Stimulated activated CD8-positive, alpha-beta memory T cell treated with anti-CD3 and anti-CD28 coated beads, Interleukin-12 subunit alpha, Interleukin-12 subunit beta, amount 100 ng/mL, for 24 hours (primary cell): Measurements from ENCODE around the gene ZSCAN1.
A peak's percentile ranks its signal among the peaks of the same experiment; 100 is the strongest.

Source experiments
- DNase-seq: peaks from one replicate; pipeline ENCODE4 v3.0.0-alpha.2; 2020; ENCODE audit errors: extremely low read depth

ZSCAN1 gene

DNA sequence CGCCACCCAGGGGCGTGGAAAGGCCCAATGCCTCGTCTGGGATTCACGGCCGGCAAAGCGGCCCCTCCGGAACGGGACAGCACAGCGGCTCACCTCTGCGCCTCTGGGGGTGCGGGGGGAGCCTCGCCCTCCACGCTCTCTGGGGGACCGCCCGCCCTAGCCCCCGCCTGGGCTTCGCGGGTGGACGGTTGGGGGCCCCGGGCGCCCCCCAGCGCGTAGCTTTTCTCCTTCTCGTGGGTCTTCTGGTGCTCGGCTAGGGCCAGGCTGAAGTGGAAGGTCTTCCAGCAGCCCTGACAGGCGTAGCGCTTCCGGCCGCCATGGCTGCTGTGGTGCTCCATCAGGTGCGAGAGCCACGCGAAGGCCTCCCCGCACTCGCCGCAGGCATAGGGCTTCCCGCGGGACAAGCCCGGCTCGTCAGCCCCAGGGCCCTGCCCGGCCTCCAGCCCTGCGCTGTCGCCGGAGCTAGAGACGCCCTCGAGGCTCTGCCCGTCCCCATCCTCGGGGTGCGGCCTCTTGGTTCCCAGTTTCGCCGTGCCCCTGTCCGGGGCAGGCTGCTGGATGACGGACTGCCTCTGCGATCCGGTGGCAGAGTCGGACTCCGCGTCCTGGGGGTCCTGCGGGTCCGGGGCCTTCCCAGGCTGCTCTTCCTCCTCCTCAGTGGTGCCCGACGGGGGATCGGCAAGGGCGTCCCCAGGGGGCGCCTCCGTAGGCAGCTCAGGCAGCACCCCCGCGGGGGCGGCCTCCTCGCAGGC is 50.9 kb downstream of the ZSCAN1 start:
- DNase-seq, result no peak

DNA sequence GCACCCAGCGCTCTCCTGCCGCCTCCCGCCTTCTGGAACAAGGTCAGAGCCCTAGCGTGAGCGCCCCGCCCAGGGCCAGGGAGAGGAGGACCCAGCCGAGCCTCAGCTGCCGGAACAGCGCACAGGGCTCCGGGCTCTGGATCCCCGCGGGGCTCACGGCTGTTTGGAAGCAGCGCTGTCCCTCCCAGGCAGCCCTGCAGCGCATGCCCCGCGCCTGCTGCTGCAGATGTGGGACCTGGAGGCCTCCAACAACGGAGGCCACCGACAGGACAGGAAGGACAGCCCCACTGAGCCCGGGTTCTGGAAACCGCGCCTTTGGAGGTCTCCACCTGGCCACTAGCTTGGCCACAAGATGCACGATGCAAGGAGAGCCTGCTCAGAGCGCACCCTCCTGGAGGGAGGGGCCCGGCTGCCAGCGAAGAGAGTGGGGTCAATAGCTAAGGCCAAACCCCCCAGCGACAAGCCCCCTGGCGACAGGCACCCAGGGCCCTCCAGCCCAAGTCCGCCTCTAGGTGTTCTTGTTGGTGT is 51.6 kb downstream of the ZSCAN1 start:
- DNase-seq, result no peak

DNA sequence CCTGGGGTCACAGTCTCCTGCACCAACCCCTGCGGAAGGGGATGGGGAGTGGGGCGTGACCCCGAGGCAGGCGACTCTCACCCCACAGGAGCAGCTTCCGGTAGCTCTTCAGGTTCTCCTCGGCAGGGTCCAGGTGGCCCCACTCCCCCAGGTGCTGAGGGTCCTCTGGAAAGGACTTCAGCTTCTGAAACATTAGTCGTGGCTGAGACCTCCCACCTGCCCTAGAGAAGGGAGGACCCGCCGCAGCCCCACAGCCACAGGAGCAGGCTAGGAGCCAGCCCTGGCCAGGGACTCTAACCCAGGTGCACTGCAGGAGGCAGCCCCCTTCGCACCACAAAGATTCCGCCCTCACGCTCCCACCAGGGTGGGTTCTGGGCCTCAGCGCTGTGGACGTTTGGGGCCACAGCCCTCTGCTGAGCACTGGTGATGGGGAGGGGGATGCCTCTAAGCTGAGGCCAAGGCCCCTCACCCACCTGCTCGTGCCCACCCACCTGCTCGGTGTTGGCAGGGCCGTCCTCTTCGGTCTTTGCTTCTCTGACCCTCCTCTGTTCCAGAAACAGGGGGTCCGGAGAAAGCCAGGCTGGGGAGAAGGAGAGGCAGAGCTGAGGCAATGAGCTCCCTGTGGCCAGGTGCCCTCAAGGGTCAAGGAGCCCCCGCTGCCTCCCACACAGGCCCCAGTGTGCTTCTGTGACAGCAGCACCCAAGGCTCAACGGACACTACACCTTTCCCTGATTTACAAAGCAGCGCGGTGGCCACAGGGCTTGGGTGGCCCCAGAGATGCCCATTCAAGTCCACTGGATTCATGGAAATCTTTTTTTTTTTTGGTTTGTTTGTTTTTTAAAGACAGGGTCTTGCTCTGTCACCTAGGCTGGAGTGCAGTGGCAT is 53.2 kb downstream of the ZSCAN1 start:
- no peak for DNase-seq

DNA sequence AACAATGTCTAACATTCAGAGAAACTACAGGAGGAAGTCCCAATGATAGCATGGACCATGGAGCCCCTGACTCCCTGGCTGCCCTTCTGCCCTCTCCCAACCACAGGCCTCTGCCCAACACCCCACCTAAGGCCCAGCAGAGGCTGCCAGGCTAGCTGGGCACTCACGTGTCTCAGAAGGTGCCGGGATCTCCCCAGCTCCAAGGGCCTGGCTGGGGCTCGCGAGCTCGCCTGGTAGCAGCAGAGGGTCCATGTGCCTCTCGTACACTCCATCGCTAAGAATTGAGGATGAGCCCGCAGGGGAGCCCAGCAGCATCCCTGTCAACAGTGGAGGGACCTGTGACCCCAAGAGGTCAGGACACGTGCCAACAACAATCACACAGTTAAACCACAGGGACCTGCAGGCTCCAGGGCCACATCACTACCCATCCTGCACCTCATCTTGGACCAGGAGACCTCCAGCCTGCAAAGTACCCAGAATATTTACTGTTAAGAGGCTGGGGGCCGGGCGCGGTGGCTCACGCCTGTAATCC is 54.8 kb downstream of the ZSCAN1 start:
- no peak for DNase-seq

DNA sequence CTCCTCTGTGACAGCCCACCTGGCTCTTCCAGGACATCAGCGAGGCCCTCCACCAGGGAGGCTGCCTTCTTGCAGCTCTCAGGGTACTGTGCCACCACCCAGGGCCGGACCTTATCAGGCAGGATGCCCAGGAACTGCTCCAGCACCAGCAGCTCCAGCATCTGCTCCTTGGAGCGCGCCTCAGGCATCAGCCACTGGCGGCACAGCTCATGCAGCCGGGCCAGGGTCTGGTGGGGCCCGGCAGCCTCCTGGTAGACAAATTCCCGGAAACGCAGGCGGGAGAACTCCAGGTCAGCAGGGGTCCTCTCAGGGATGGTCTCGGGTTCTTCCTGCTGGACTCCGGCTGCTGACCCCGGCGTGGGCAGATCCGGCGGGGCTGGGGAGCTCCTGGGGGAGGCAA is 56.0 kb downstream of the ZSCAN1 start:
- DNase-seq, result no peak

DNA sequence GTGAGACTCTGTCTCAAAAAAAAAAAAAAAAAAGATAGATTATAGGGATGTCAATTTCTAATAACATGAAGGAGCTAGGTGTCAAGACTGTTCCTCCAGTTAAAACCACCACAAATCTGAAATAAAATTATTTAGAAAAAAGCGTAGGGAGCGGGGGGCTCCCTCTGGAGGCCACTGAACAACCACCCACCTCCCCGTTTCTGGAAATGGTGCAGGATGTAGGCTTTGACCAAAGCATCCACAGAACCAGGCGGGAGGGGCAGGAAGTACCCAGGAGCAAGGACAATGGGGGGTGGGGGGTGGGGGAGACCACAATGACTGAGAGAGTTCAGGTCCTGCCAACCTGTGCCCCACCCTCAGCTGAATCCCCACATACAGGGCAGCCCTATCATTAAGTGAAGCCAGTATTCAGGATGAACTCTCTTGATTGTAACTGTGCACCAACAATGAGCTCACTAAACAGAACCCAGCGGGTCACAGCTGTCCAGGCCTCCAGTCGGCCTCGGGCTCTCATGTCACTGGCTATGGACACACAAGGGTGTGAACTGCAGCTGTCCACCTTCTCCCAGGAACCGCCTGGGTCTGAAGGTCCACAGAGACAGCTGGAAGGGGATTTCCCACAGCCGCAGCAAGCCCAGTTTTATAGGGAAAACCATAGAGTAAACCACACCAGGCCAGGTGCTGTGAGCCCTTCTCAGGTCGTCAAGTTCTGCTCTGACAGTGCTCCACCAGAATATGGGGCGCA is 57.6 kb downstream of the ZSCAN1 start:
- DNase-seq, result no peak

DNA sequence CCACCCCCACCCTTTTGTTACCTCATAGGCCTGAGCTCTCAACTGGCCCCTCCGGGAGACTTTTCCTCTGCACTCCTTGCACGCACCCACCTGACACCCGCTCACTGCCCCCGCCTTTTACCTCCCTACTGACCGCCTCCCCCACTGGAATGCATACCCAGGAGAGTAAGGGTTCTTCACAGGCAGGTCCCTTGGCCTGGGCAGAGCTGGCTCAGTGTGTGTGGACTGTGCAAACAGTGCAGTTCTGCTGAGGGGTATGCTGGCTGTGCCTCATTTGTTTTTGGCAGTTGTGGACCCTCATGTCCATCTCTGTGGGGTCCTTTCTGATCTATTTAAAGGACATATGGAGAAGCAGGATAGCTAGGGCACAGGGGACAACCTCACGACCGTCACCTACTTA is 59.2 kb downstream of the ZSCAN1 start:
- no peak for DNase-seq

DNA sequence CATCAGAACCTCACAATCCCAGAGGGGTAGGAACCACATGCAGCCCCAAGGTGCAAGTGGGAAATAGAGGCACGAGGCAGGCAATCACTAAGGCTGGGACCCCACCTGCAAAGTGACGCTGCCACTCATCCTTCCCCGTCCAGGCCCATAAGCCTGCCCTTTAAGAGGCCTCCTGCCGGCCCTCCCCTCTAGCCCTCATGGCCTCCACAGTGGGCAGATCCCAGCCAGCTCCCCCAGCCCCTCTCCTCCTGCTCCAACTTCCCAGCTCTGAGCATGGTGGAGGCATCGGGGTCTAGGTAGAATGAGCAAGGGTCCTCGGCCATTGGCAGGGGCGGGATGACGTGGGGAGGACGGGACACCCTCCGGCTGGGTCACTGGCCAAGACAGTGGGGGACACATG is 61.5 kb downstream of the ZSCAN1 start:
- no peak for DNase-seq

DNA sequence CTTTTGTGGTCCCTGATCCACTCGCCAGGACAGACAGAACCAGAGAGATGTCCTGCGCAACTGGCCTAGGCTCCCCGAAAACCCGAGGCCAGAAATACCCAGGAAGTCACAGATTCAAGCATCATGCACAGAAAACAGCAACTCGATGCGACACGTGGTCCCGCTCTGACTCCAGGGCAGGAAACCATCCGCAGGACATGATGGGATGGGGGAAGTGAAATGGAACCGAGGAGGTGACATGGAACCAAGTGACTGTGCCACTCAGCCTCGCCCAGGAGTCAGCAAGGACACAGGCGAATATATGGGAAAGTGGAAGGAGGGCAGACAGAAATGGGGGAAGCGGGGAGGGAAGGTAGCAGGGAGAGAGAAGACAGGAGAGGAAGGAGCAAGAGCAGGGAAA is 63.1 kb downstream of the ZSCAN1 start:
- no peak for DNase-seq

DNA sequence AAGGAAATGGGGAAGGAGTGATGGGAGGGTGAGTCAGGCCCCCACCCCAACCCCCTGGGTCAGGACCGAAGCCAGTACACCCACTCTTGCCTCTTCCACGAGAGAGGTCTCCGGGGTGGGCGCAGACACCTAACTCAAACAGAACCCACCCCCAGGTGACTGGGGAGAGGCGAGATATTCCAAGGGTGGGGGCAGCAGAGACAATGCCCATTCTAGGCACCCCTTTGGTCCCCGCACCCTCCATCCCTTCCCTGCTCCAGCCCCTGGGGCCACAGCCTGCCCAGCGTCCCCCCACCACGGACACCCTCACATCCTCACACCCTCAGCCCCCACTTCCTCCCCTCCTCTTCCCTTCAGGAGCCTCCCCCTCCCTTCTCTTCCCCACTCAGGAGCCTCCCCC is 63.5 kb downstream of the ZSCAN1 start:
- DNase-seq, result no peak

DNA sequence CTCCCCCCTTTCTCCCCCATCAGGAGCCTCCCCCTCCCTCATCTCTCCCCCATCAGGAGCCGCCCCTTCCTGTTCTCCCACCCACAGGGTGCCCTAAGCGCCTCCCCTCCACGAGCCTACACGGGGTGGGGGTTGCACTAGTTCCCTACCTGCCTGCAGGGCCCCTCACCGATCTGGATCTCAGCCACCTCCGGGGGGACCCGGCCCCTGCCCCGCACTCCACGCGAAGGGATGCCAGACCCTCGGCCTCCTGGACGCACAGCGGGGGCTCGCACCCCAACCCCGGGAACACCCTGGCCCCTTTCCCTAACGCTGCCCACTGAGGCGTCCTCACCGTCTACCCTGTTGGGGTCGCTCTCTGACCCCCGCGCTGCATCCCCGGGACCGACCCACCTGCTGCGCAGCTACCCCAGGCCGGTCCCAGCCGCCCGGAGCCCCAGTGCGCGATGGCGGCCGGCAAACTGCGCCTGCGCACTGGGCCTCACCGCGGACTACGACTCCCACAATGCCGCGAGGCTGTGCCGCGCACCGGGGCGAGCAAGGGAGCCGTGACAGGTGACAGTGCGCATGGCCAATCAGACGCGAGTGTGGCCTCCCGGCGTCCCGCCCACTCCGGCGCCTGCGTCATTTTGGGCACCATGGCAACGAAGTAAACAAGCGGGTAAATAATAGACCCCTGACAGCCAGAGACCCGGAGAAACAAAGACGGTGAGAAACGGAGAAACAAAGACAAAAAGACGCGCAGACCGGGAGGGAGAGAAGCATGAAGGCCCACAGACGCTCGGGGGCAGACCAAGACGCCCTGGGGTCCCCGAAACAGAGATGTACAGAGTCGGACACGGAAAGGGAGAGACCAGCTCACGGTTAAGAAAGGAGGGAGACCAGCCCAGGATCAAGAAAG is 64.2 kb downstream of the ZSCAN1 start, which contains the start of gene ZSCAN18:
Gene ZSCAN18, minus strand, starts transcription at position 451 of the 901 bp plus-strand sequence. CDS start 7,964 bp downstream, outside the sequence.
- peak; percentile 79 for DNase-seq

DNA sequence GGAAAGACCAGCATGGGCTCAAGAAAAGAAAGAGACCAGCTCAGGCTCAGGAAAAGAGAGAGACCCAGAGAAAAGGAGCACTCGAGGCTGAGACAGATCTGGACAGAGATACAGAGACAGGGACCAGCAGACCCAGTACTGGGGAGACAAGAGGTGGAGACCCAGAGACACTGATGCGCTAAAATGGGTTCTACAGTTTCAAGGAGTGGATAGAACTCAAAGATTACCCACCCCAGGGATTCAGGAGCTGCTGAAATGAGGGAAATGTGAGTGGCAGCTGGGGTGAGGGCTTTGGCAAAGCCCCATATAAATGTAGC is 64.8 kb downstream of the ZSCAN1 start:
- no peak for DNase-seq
